Right lung (tissue), 5 donors: Measurements from ENCODE around the gene ZPLD1. TPM values are rescaled to one million over a fixed set of nuclear protein-coding genes. Genes with fewer than 3 reads are reported as not detected.

Experiments
- DNase-seq, 2 donors: peaks; one replicate each; pipeline ENCODE4 v3.0.0-alpha.2; 2013
- polyA plus RNA-seq, 5 donors: library from polyadenylated mRNA; unstranded; fragments of 120-200 nt; gene quantifications; one replicate each; pipeline versions ENCODE4 v1.2.1 to v1.2.3, GENCODE V29; 2013; ENCODE audit warnings: inconsistent platforms in 1 of 5, low replicate concordance in 1 of 5; ENCODE audit not compliant: insufficient read length in 5 of 5, insufficient read depth in 1 of 5

ZPLD1 gene
- polyA plus RNA-seq, 5 donors: not detected

- no peak for DNase-seq
Observed at GRCh38 chr3:102526865-102527264, 92.0 kb downstream of the ZPLD1 start.

DNA sequence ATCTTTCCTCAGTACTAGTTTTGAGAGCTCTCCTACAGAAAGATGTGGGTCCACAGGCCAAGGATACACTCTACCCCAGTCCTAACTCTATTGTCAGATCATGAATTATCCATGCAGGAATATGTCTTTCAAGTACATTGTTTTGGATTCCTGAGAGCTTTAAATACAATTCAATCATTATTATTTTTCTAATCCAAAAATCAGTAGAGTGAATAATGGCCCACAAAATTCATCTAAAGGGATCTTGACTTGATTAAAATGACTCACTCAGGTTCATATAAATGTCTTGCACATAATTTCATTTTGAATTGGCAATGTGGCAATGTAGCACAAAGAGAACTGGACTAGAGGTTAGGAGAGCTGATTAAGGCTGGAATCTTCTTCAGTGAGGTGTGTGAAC is 93.9 kb downstream of the ZPLD1 start:
- no peak for DNase-seq
